ENCODE data around the gene LYPD3.

The LYPD3 gene

GRCh38 chr19:43412441-43412840 is 53.0 kb downstream of the LYPD3 start:
- Histone ChIP-seq H3K4me1 (ENCODE audit: control insufficient read depth in 1 of 2, insufficient read depth in 1 of 2, low read depth in 1 of 2, low read length in 1 of 2) (peaks cover 32 to 35% of the 10 kb centered on the region in 2 experiments), H3K27ac (no peak overlapping the region), H3K36me3 (no peaks in the 10 kb centered on the region)

More at GRCh38 chr19:43412441-43412840, 53.0 kb downstream of the LYPD3 start:
- no peak for TF ChIP-seq CTCF (IDR thresholded peaks at IDR 0.05)
- Histone ChIP-seq H3K27me3 (no peaks in the 10 kb centered on the region), H3K4me3 (ENCODE audit: low read depth in 1 of 2, low read length in 1 of 2) (no peak overlapping the region), H3K9me3 (no peaks in the 10 kb centered on the region)

Data from neutrophil (primary cell).